Measurements from ENCODE around the gene ANKRD28. TPM values are rescaled to one million over a fixed set of nuclear protein-coding genes. Genes with fewer than 3 reads are reported as not detected.

The ANKRD28 gene
- total RNA-seq, 1 experiment from 2014 or later, result 89.3 TPM

- Histone ChIP-seq H3K4me3 (ENCODE audit: low read depth in 2 of 2, low read length in 2 of 2) (no peak overlapping the region), H3K36me3 (ENCODE audit: control insufficient read depth, insufficient read depth, low read length) (no peaks in the 10 kb centered on the region), H3K4me1 (ENCODE audit: control insufficient read depth, insufficient read depth, low read length) (no peaks in the 10 kb centered on the region; the same call in 1 of the 2 replicates), H3K27ac (ENCODE audit: low read length) (peak overlapping the region; percentile 61; the same call in 1 of the 2 replicates), H3K27me3 (ENCODE audit: control insufficient read depth, insufficient read depth, low read length) (no peaks in the 10 kb centered on the region), H3K9me3 (ENCODE audit: control insufficient read depth, insufficient read depth, low read depth, low read length) (peaks cover 8% of the 10 kb centered on the region; the same call in 1 of the 2 replicates)
- ATAC-seq (no peak), DNase-seq (ENCODE audit: low read depth, low spot score) (no peak)
- in situ Hi-C loops (cut with HindIII; ENCODE audit: low pct_unique_long_range_greater_than_20kb, low sequenced_read_pairs) (no loop called here), intact Hi-C loops (cut with micrococcal nuclease; ENCODE audit: unreplicated experiment) (no loop called here)
- no peak for TF ChIP-seq TCF7L2 (IDR thresholded peaks at IDR 0.05; ENCODE audit: low read depth, low read length)
- no peak for TF ChIP-seq POLR2AphosphoS5 (IDR thresholded peaks at IDR 0.05; ENCODE audit: low read depth, low read length)
- TF ChIP-seq, protein P1, sequence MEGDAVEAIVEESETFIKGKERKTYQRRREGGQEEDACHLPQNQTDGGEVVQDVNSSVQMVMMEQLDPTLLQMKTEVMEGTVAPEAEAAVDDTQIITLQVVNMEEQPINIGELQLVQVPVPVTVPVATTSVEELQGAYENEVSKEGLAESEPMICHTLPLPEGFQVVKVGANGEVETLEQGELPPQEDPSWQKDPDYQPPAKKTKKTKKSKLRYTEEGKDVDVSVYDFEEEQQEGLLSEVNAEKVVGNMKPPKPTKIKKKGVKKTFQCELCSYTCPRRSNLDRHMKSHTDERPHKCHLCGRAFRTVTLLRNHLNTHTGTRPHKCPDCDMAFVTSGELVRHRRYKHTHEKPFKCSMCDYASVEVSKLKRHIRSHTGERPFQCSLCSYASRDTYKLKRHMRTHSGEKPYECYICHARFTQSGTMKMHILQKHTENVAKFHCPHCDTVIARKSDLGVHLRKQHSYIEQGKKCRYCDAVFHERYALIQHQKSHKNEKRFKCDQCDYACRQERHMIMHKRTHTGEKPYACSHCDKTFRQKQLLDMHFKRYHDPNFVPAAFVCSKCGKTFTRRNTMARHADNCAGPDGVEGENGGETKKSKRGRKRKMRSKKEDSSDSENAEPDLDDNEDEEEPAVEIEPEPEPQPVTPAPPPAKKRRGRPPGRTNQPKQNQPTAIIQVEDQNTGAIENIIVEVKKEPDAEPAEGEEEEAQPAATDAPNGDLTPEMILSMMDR (IDR thresholded peaks at IDR 0.05), result no peak
- TF ChIP-seq, protein P2, sequence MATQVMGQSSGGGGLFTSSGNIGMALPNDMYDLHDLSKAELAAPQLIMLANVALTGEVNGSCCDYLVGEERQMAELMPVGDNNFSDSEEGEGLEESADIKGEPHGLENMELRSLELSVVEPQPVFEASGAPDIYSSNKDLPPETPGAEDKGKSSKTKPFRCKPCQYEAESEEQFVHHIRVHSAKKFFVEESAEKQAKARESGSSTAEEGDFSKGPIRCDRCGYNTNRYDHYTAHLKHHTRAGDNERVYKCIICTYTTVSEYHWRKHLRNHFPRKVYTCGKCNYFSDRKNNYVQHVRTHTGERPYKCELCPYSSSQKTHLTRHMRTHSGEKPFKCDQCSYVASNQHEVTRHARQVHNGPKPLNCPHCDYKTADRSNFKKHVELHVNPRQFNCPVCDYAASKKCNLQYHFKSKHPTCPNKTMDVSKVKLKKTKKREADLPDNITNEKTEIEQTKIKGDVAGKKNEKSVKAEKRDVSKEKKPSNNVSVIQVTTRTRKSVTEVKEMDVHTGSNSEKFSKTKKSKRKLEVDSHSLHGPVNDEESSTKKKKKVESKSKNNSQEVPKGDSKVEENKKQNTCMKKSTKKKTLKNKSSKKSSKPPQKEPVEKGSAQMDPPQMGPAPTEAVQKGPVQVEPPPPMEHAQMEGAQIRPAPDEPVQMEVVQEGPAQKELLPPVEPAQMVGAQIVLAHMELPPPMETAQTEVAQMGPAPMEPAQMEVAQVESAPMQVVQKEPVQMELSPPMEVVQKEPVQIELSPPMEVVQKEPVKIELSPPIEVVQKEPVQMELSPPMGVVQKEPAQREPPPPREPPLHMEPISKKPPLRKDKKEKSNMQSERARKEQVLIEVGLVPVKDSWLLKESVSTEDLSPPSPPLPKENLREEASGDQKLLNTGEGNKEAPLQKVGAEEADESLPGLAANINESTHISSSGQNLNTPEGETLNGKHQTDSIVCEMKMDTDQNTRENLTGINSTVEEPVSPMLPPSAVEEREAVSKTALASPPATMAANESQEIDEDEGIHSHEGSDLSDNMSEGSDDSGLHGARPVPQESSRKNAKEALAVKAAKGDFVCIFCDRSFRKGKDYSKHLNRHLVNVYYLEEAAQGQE (IDR thresholded peaks at IDR 0.05; ENCODE audit: insufficient read depth in 1 of 2, low read depth in 2 of 2, low read length in 1 of 2), result no peak
- TF ChIP-seq SIN3A (IDR thresholded peaks at IDR 0.05; ENCODE audit: borderline replicate concordance, insufficient read depth, low read depth, low read length), result no peak
- ChIA-PET CTCF (no interaction called here), POLR2A (no interaction called here)
- BruUV-seq (replicated peaks), result no TSS peak
These were observed 140.8 kb downstream of the ANKRD28 start for GRCh38 chr3:15657016-15657415.

DNA sequence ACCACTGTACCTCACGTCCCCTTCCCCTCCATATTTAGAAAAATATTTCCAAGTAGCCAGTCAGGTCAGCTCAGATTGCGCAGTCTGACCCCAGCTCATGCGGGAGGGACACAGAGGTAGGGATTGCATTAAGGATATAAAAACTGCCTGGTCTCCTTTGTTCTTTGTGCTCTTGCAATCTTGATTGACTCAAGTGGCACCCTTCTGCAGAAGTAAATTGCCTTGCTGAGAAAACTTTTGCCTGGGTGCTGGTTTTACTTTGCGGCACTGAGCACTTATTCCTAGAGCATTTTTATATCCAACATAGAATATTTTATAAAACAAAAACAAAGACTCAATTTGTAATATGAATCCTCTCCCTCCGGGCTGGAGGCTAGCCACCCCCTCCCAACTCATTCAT, 141.4 kb downstream of the ANKRD28 start:
- Histone ChIP-seq H3K27ac (ENCODE audit: low read length) (peak overlapping the region; percentile 61; the same call in 1 of the 2 replicates), H3K9me3 (ENCODE audit: control insufficient read depth, insufficient read depth, low read depth, low read length) (peaks cover 8% of the 10 kb centered on the region; the same call in 1 of the 2 replicates), H3K36me3 (ENCODE audit: control insufficient read depth, insufficient read depth, low read length) (no peaks in the 10 kb centered on the region), H3K27me3 (ENCODE audit: control insufficient read depth, insufficient read depth, low read length) (no peaks in the 10 kb centered on the region), H3K4me3 (ENCODE audit: low read depth in 2 of 2, low read length in 2 of 2) (no peak overlapping the region), H3K4me1 (ENCODE audit: control insufficient read depth, insufficient read depth, low read length) (no peaks in the 10 kb centered on the region; the same call in 1 of the 2 replicates)
- CTCF ChIA-PET, result no interaction called here
- in situ Hi-C loops (cut with HindIII; ENCODE audit: low pct_unique_long_range_greater_than_20kb, low sequenced_read_pairs) (no loop called here), intact Hi-C loops (cut with micrococcal nuclease; ENCODE audit: unreplicated experiment) (no loop called here)
- no TSS peak for BruUV-seq (replicated peaks)
- TF ChIP-seq TCF7L2 (IDR thresholded peaks at IDR 0.05; ENCODE audit: low read depth, low read length) (no peak), POLR2AphosphoS5 (IDR thresholded peaks at IDR 0.05; ENCODE audit: low read depth, low read length) (no peak), SIN3A (IDR thresholded peaks at IDR 0.05; ENCODE audit: borderline replicate concordance, insufficient read depth, low read depth, low read length) (no peak)
- TF ChIP-seq, protein P2 (IDR thresholded peaks at IDR 0.05; ENCODE audit: insufficient read depth in 1 of 2, low read depth in 2 of 2, low read length in 1 of 2), result no peak
- TF ChIP-seq, protein P1 (IDR thresholded peaks at IDR 0.05), result no peak
- ATAC-seq (no peak), DNase-seq (ENCODE audit: low read depth, low spot score) (no peak)
- POLR2A ChIA-PET, result no interaction called here
